Measurements from ENCODE around the gene GRPR. TPM values are rescaled to one million over a fixed set of nuclear protein-coding genes. Genes with fewer than 3 reads are reported as not detected.
"Not testable (repeated sequence)": the region's sequence is repeated elsewhere in the genome, so short reads cannot be mapped to it uniquely, and the experiment has no call there.

GRPR gene
- total RNA-seq, 1 donor from 2014 or later: 0.32 TPM

DNA sequence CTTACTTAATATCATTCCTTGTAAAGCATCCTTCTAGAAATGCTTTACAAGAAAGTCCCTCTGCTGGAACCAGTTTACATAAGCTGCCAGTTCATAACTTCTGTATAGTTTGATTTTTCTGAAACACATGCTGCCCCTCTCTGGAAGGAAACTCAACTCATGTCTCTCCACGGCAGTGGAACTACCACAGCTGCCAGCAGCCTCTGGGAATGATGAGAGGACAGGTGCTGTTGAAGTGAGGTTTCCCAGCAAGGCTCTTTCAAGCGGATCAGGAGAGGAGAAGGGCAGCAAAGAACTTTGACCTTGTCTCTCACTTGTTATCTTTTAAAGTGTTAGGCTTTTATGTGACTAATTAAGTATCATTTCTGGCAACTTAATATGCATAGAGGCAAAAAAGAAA lies 7.3 kb downstream of the GRPR start:
- intact Hi-C loops (cut with DNase I): no loop called here
- no peak for DNase-seq (ENCODE audit: low spot score)

DNA sequence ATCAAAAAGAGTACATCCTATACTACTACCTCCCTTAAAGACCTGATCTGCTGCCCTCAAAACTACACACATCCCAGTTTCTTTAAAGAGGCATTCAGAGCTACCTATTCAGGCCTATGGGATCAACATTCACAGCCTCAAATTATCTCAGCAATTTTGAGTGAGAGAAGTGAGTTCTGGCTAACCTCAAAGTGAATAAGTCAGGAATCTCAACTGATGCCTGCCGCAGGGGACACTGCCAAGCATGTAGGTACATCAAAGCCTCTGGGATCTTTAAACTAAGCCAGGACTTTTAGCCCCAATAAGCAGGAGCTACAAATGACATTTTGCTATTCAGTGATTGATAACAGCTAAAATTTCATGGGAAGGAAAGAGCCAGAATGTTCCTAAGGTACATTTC lies 11.6 kb downstream of the GRPR start:
- intact Hi-C loops (cut with DNase I): no loop called here
- no peak for DNase-seq (ENCODE audit: low spot score)

DNA sequence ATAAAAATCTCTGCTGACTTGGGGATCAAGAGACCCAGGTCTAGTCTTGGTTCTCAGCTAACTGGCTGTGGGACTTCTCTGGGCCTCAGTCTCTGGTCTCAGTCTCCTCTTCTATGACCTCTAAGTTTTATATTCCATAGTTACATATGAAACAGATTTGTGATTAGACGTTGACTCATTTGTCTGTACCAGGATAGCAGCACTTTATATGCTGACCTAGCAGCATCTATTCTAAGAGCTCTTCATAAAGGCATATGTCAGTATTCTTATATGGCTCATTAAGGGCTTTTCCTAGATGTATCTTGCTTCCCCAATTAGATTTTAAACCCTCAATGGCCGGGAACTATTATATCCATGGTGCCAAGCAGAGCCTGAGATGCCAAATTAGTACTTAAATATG lies 12.7 kb downstream of the GRPR start:
- no peak for DNase-seq (ENCODE audit: low spot score)
- intact Hi-C loops (cut with DNase I): no loop called here

DNA sequence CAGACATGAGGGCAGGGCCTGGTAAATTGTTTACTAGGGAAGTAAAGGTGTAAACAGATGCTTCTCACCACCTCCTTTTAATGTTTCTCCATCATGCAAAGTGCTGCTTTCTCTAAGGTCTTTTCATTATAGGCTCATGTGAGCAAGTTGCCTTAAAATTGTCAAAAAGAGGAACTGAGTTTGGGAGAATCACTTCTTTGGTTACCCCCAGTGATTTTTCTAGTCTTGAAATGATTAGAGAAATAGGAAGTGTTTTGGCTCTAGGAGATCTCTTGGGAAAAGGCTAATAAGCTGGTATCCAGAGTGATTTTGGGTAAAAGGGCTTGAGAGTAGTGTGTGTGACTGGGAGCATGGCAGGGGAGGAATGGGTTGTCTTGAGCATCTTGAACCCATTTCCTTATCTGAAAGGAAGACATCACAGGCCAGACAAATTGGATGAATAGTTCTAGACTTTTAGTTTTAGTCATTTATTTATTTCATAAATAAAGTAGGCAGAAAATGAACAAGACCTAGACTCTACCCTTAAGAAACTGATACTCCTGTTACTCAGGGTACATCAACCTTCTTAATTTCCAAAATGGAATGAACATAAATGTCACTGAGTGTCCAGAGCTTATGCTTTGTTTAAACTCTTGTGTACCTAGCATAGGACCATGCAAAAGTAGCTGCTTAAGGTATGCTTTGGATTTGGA lies 14.2 kb downstream of the GRPR start:
- DNase-seq (ENCODE audit: low spot score): no peak
- intact Hi-C loops (cut with DNase I): no loop called here

DNA sequence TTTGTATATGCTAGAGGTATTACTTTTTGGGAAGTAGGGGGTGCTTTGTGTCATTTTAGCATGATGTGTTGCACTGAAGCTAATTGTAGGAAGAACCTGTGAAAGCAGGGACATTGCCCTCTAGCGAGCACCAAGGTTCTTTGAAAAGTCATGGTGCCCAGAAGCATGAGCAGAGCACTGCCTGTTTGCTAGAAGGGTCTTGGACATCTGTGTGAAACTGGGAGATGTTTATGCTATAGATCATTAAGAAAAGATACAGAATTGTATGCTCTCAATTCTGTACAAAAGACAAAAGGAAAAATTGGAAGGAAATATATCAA lies 14.7 kb downstream of the GRPR start:
- no peak for DNase-seq (ENCODE audit: low spot score)
- intact Hi-C loops (cut with DNase I): no loop called here

DNA sequence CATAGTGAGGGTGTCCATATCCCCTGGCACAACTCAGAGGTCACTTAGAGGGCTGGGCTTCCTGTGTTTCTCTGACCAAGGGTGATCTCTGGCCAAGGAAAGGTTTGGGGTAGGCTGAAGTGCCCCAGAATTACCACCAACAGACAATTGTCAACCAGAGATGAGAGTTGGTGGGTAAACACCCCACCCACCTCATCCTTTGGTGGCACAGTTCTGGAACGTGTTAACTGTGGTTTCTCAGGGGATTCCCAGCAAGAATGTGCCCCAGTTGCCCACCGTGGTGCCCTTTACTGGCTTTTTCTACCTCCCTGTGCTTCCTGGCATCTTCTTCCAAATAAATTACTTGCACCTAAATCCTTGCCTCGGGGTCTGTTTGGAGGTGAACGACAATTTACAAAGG lies 17.1 kb downstream of the GRPR start:
- intact Hi-C loops (cut with DNase I): no loop called here
- no peak for DNase-seq (ENCODE audit: low spot score)

DNA sequence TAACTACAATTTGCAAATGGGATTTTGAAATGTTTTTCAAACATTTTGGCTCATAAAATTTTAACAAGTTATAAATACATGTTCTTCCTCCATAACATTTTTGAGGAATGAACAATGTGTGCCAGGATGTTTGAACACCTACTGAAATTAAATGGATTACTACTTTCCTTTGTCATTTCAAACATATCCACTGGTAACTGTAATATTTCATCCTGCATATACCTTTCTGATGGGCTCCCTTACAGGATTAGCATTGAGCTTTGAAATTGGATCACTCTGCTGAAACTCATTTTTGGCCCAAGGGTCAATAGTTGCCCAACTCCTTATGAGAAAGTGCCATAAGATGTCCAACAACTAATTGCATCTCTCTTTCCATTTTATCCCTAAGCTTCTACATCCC lies 17.6 kb downstream of the GRPR start:
- intact Hi-C loops (cut with DNase I): no loop called here
- DNase-seq (ENCODE audit: low spot score): no peak

DNA sequence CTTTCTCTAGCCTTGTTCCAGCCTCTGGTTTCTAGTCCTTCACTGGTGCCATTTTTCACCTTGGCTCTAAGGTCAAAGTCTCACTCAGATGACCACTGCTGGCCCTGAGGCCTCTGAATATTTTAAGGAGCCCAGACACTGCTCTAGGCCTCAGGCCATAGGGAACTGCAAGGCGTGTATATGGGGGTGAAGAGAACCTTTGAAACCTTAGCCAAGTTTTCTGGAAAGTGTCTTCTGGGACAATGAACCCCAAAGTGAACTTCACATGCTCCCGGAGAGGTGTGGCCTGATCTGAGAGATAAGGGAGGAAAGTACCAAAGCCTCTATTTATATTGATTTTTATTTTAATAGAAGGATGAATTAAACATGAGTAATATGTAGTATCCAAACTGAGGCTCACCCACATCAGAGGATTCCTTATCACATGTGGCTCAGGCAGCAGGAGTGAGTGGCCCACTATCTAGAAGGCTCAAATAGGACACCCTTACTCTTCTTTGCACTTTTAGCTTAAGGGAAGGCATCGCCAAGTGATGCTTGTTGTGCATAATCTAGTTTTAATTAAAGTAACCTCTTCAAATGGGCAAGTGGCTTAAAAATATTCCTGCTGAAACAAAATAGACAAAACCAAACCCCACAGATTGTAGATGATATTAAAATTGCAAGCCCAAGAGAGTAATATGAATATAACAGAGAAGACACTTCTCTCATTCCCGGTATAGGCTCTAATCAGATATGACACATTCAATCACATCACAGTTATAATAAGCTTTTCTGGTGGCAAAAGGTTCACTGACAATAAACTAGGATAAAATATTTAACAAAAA lies 18.3 kb downstream of the GRPR start:
- intact Hi-C loops (cut with DNase I): no loop called here
- DNase-seq (ENCODE audit: low spot score): no peak

DNA sequence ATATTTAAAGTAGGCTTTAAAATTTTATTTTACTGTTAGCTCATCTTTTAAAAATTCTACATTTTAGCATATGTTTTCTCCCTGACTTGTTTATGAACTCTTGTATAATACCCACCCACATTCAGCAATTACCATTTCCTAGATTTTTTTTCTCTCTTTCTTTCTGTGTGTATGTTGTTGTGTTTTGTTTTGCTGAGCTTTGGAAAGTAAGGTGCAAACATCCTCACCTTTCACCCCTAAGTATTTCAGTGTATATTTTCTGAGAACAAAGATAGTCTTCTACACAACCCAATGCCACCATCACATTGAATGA lies 18.8 kb downstream of the GRPR start:
- intact Hi-C loops (cut with DNase I): no loop called here
- DNase-seq (ENCODE audit: low spot score): no peak

DNA sequence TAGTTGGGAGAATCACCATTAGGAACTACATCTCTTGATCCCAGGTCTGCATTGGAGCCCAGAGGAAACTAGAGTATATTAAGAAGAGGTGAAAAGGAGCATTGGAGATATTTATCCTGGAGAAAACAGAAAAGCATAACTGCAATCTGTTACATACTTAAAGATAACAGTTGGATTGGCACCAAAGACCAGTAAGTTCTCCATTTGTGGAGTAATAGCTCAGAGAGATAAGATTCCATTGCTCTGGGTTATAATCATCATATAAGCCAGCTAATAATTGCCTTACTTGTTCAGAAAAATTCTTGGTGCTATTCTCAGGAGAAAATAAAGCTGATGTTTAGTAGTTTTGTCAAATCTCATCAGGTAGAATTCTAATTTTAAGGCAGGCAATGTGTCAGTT lies 20.6 kb downstream of the GRPR start:
- intact Hi-C loops (cut with DNase I): no loop called here
- DNase-seq (ENCODE audit: low spot score): no peak

DNA sequence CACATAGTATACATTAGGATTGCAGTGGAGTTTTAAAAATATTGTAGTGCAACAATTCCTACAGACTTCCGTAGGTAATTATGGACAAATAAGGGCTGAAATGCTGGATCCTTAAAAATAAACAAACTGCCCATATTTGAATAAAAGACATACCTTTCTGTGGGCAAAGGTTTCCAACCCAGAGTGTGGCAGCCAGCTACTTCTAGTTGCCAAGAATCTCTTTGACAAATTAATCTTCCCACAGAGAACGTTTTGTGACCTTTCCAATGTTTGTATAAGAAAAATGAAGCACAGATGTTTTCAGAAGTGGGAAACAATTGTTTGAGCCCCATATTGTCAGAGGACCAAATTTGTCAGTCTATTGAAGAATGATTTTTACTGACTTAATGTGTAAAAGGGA lies 21.1 kb downstream of the GRPR start:
- no peak for DNase-seq (ENCODE audit: low spot score)
- intact Hi-C loops (cut with DNase I): no loop called here

DNA sequence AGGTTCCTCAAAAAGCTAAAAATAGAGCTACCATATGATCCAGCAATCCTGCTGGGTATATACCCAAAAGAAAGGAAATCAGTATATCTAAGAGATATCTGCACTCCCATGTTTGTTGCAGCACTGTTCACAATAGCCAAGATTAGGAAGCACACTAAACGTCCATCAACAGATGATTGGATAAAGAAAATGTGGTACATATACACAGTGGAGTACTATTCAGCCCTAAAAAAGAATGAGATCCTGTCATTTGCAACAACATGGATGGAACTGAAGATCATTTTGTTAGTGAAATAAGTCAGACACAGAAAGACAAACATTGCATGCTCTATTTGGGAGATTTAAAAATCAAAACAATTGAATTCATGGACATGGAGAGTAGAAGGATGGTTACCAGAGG lies 21.7 kb downstream of the GRPR start:
- intact Hi-C loops (cut with DNase I); DNase-seq (ENCODE audit: low spot score): not testable (repeated sequence)

DNA sequence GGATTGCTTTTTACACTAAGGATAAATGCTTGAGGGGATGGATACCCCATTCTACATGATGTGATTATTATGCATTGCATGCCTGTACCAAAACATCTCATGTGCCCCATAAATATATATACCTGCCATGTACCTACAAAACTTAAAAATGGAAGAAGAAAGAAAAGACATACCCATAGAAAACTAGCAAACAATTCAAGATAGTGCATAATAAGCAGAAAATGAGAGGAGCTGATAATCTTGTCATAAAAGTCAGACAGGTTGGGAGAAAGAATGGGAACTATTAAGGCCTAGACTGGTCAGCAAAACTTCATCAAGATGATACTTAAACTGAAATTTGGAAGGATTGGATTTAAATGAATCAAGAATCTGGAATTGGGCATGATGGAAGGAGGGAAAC lies 22.3 kb downstream of the GRPR start:
- intact Hi-C loops (cut with DNase I): no loop called here
- no peak for DNase-seq (ENCODE audit: low spot score)

DNA sequence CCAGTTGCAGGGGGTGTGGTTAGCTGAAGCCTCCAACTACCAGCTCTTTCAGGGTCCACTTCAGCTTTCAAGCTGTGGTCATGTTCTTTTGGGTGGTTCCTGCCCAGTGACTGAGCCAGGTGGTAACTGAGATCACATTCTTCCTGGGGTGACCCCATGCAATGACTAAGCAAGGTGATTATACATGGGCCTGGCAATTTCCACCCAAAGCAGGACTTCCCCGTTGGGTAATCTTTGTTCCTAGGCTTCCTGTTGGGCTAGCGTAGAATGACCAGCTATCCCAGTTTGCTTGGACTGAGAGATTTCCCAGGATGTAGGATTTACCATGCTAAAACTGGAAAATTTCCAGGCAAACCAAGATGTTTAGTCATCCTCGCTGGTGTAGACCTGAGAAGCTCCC lies 25.5 kb downstream of the GRPR start:
- no peak for DNase-seq (ENCODE audit: low spot score)
- intact Hi-C loops (cut with DNase I): no loop called here

DNA sequence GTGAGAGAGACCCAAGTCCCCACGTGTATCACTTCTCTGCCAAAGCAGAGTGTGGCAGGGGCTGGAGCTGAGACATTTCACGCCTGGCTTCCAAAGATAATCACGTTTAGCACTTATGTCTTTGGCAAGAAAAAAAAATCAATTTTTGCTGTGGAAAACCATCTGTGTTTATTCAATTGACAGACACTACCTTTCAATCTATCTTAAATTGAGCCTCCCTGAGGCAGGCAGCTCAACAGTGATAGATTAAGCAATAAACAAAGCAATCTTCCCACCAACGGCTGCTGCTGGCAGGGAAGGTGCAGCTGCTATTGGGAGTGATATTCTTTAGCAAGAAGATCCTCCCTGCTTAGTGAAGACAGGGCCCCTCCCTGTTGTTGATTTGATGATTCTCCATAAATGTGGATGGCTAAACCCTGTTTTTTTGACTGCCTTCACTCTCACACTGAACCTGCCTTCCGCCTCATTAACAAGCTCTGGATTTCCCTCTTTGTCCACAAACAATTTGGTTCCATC lies 32.3 kb downstream of the GRPR start:
- intact Hi-C loops (cut with DNase I): no loop called here
- DNase-seq (ENCODE audit: low spot score): no peak

DNA sequence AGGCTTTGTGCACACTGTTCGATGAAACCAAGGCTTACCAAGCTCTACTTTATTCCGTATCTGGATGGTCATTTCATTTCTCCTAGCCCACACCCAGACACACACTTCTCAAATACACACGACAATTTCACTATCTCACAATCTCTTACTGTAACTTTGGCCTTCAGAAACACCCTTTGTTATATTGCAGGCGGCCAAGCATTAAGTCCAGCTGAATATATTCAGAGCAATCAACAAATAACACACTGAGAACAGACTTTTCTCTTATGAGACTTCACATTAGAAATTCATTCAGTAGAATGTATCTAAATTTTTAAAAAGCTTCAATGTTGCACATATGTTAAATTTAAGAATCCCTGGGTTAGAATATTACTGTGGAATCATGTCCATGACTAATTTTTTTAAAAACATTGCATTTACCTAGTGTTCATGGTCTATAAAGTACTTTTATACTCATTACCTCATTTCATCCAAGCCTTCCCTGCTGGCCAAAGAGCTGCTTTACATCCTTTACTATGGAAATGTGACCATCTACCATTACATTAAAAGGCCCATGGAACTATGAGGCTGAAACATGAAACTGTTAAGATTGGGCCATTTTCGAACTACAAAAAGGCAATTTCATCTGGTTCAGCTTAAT lies 33.4 kb downstream of the GRPR start:
- no peak for DNase-seq (ENCODE audit: low spot score)
- intact Hi-C loops (cut with DNase I): no loop called here

DNA sequence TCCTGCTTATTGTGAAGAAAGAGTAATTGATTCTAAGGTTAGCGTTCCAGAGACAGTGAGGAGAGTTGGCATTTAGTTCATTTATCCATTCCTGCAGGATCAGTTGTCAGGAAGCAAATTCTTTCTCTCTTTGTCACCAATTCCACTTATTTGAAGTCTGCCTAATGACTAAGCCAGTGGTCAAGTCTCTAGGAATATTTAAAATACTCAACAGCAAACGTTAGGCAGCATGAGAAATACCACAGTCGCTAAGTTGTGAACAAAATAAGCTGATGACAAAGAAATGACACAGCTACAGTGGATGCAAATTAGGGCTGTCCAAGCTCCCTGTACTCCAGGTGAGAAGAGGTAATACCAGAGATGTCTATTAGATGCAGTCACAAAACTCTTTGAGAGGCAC lies 37.4 kb downstream of the GRPR start:
- DNase-seq (ENCODE audit: low spot score): no peak
- intact Hi-C loops (cut with DNase I): no loop called here

DNA sequence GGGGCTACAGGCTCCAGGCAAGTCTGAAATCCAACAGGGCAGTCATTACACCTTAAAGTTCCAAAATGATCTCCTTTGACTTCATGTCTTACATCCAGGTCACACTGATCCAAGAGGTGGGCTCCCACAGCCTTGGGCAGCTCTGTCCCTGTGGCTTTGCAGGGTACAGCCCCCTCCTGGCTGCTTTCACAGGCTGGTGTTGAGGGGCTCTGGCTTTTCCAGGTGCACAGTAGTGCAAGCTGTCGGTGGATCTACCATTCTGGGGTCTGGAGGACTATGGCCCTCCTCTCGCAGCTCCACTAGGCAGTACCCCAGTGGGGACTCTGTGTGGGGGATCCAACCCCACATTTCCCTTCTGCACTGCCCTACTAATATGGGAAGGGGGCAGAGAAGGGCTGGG lies 37.8 kb downstream of the GRPR start:
- DNase-seq (ENCODE audit: low spot score); intact Hi-C loops (cut with DNase I): not testable (repeated sequence)

DNA sequence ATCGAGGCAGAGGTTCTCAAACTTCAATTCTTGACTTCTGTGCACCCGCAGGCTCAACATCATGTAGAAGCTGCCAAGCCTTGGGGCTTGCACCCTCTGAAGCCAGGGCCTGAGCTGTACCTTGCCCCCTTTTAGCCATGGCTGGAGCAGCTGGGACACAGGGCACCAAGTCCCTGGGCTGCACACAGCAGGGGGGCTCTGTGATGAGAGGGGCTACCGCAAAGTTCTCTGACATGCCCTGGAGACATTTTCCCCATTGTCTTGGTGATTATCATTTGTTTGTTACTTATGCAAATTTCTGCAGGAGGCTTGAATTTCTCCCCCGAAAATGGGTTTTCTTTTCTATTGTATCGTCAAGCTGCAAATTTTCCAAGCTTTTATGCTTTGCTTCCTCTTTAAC lies 39.0 kb downstream of the GRPR start:
- no peak for DNase-seq (ENCODE audit: low spot score)
- intact Hi-C loops (cut with DNase I): no loop called here

DNA sequence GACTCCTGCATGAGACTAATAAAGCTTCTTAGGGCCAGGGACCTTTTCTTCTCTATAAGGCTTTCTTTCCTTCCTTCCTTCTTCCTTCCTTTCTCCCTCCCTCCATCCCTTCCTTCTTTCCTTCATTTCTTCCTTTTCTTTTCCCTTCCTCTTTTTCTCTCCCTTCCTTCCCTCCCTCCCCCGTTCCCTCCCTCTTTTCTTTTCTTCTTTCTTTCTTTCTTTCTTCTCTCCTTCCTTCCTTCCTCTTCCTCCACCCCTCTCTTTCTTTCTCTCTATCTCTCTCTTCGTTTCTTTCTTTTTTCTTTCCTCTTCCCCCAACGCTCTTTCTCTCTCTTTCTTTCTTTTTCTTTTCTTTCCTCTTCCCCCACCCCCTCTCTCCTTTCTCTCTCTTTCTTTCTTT lies 41.4 kb downstream of the GRPR start:
- DNase-seq (ENCODE audit: low spot score): no peak
- intact Hi-C loops (cut with DNase I): no loop called here

DNA sequence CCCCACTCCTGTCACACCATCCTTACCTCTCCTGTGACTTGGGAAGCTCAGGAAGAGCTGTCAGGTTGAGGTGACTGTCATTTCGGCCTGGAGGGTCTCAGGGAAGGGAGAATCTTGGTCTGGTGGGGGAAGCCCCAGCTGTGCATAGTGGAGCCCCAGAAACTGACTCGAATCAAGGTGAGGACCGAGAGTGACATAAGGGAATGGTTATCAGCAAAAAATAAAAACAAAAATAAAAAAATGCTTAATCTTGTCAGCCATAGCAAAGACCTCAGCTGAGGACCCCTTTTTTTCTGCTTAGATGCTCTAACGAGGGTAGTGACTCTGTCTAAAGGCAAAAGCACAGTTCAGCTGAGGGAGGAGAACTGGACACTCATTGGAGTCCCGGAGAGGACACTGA lies 43.8 kb downstream of the GRPR start, which contains the start of gene MAGEB17:
TSS of gene MAGEB17 (plus strand) at position 301 of the 400 bp plus-strand sequence. CDS start 2,902 bp downstream, outside the sequence.
- no peak for DNase-seq (ENCODE audit: low spot score)
- intact Hi-C loops (cut with DNase I): no loop called here

Data from cardiac septum (tissue), 1 donor.